Bronchial epithelial cell (primary cell): ENCODE data around the gene TBC1D22A. TPM values are rescaled to one million over a fixed set of nuclear protein-coding genes. Genes with fewer than 3 reads are reported as not detected.
A peak's percentile ranks its signal among the peaks of the same experiment; 100 is the strongest.

ENCODE experiments used
- DNase-seq: peaks from one replicate; pipeline ENCODE4 v3.0.0-alpha.2; 2010; ENCODE audit warnings: low read depth
- FAIRE-seq: peaks from 2 replicates; lab custom pipeline; 2011; peaks lifted over from hg19 to GRCh38; lab: Jason Lieb, UNC
- H3K27me3 ChIP-seq: 2 replicates; pipeline ENCODE4 v1.5.1; 2011; ENCODE audit warnings: low read length; ENCODE audit not compliant: control insufficient read depth, insufficient read depth
- H3K36me3 ChIP-seq: 2 replicates; pipeline ENCODE4 v1.5.1; 2011; ENCODE audit warnings: low read length; ENCODE audit not compliant: control insufficient read depth, insufficient read depth
- H3K4me3 ChIP-seq: 2 replicates; pipeline ENCODE4 v1.5.1; 2011; ENCODE audit warnings: mild to moderate bottlenecking, low read depth, low read length, control low read depth
- CTCF ChIP-seq: IDR thresholded peaks from 2 replicates; pipeline ENCODE4 v1.5.1; 2011; ENCODE audit warnings: mild to moderate bottlenecking, moderate library complexity, low read length, control low read depth, inconsistent platforms; ENCODE audit not compliant: insufficient read depth, severe bottlenecking
- total RNA-seq: library from RNA; depleted of rRNA; stranded (reverse); fragments of >200 nt; gene quantifications from 2 replicates; pipeline ENCODE4 v1.2.1, GENCODE V29; 2014

Gene TBC1D22A
- total RNA-seq, 1 donor from 2014 or later, result 10.0 TPM

- FAIRE-seq, result no peak
Measured at GRCh38 chr22:47144791-47145425, 382.5 kb downstream of the TBC1D22A start.

GRCh38 chr22:47145883-47146282 is 383.4 kb downstream of the TBC1D22A start:
- H3K27me3 ChIP-seq, result no peaks in the 10 kb centered on the region
- no peaks in the 10 kb centered on the region for H3K36me3 ChIP-seq
- H3K4me3 ChIP-seq, result no peak overlapping the region
- no peak for DNase-seq
- peak; percentile 32 for FAIRE-seq
- TF ChIP-seq CTCF, result no peak

More at GRCh38 chr22:47144791-47145425, 382.5 kb downstream of the TBC1D22A start:
- DNase-seq, result no peak
- Histone ChIP-seq H3K27me3 (no peaks in the 10 kb centered on the region), H3K4me3 (no peak overlapping the region), H3K36me3 (no peaks in the 10 kb centered on the region)
- TF ChIP-seq CTCF, result no peak

- H3K4me3 ChIP-seq, result no peak overlapping the region
Measured at GRCh38 chr22:47146391-47146790, 383.9 kb downstream of the TBC1D22A start.

GRCh38 chr22:47146941-47147340 is 384.5 kb downstream of the TBC1D22A start:
- no peaks in the 10 kb centered on the region for H3K27me3 ChIP-seq

More at GRCh38 chr22:47146391-47146790, 383.9 kb downstream of the TBC1D22A start:
- no peak for DNase-seq
- Histone ChIP-seq H3K36me3 (no peaks in the 10 kb centered on the region), H3K27me3 (no peaks in the 10 kb centered on the region)
- TF ChIP-seq CTCF, result no peak
- no peak for FAIRE-seq

GRCh38 chr22:47147572-47147971 is 385.1 kb downstream of the TBC1D22A start:
- FAIRE-seq (no peak), DNase-seq (no peak)
- TF ChIP-seq CTCF, result no peak
- Histone ChIP-seq H3K27me3 (no peaks in the 10 kb centered on the region), H3K36me3 (no peaks in the 10 kb centered on the region), H3K4me3 (no peak overlapping the region)

More at GRCh38 chr22:47146941-47147340, 384.5 kb downstream of the TBC1D22A start:
- TF ChIP-seq CTCF, result no peak
- FAIRE-seq (no peak), DNase-seq (no peak)
- no peaks in the 10 kb centered on the region for H3K36me3 ChIP-seq
- H3K4me3 ChIP-seq, result no peak overlapping the region

GRCh38 chr22:47148510-47148909 is 386.1 kb downstream of the TBC1D22A start:
- Histone ChIP-seq H3K4me3 (no peak overlapping the region), H3K27me3 (no peaks in the 10 kb centered on the region), H3K36me3 (no peaks in the 10 kb centered on the region)
- FAIRE-seq, result no peak
- DNase-seq, result no peak
- TF ChIP-seq CTCF, result no peak
